Activated naive CD8-positive, alpha-beta T cell treated with anti-CD3 and anti-CD28 coated beads, Interleukin-2, amount 10 ng/mL, durations not matched to agents 7 days and 5 days (primary cell): ENCODE measurements around the gene ZNF326. TPM values are rescaled to one million over a fixed set of nuclear protein-coding genes. Genes with fewer than 3 reads are reported as not detected.

Source experiments
- ATAC-seq: fragments of 150-1000 bp; cut with Tn5 transposase; one replicate; pipeline ENCODE4 v1.10.0; 2021; ENCODE audit warnings: low read depth, moderate library complexity
- POLR2A ChIA-PET: fragments of 350-600 bp; sonication (Branson Sonifier 250); formaldehyde crosslinking; loops from one replicate; lab custom pipeline; 2021; ENCODE audit warnings: antibody characterized with exemption; lab: Charles Lee
- DNase-seq: peaks from one replicate; pipeline ENCODE4 v3.0.0; 2021
- H3K27ac Mint-ChIP-seq: one replicate; pipeline ENCODE4 v1.8.0; 2022; ENCODE audit warnings: mild to moderate bottlenecking, mixed read lengths
- H3K27me3 Mint-ChIP-seq: one replicate; pipeline ENCODE4 v1.8.0; 2022; ENCODE audit warnings: mild to moderate bottlenecking, moderate library complexity, mixed read lengths
- H3K36me3 Mint-ChIP-seq: one replicate; pipeline ENCODE4 v1.8.0; 2021; ENCODE audit warnings: mild to moderate bottlenecking, mixed read lengths
- H3K4me1 Mint-ChIP-seq: one replicate; pipeline ENCODE4 v1.8.0; 2021; ENCODE audit warnings: mixed read lengths
- H3K4me3 Mint-ChIP-seq: one replicate; pipeline ENCODE4 v1.8.0; 2022; ENCODE audit warnings: mild to moderate bottlenecking, moderate library complexity, mixed read lengths
- H3K9me3 Mint-ChIP-seq: one replicate; pipeline ENCODE4 v1.8.0; 2021; ENCODE audit warnings: mixed read lengths
- total RNA-seq, 2 experiments: library from RNA; stranded (reverse); gene quantifications; one replicate each; pipeline ENCODE4 v1.2.3, GENCODE V29; 2021

The ZNF326 gene
- total RNA-seq, 2 experiments from 2014 or later: 18.1 to 18.2 TPM

DNA sequence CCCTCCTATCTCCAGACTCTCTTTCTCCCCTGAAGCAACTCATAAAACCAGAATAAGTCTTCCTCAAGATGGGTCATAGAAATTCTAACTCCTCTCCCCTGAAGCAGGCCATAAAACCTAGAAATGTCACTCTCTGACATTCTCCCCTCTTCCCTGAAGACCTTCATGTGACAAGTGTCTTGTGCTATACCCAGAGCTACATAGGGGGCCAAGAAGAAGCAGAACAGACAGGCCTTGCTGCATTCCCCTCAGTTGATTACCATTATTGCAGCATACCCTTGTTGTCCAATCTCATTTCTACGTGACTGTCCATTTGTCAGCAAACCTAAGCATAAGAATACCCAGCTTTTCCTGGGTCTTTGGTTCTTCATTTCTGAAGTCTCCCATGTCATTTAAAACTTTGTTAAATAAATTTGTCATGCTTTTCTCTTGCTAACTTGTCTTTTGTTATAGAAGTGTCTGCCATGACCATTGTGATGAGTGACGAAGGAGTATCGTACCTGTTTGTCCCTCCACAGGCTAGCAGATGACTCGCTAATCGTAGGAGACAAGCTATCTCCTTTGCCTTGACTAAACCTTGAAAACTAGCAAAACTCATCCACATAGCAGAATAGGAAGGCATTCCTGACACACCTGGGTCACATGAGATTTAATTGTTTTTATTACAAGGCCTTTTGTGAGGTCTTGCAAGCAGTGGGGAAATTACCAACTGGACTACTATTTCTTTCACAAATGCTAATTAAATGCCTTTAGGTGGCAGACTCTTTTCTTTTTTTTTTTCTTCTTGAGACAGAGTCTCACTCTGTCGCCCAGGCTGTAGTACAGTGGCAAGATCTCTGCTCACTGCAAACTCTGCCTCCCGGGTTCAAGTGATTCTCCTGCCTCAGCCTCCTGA lies 39.4 kb upstream of the ZNF326 start:
- POLR2A ChIA-PET: interaction anchor here (1.3 kb wide), 1 partner anchor 112 kb away, joined by 3 read pairs; no protein-coding TSS in a partner anchor
- Mint-ChIP-seq H3K36me3 (peaks cover 8% of the 10 kb centered on the region), H3K4me1 (peaks cover 22% of the 10 kb centered on the region), H3K27ac (no peak overlapping the region), H3K4me3 (no peak overlapping the region), H3K9me3 (peaks cover 3% of the 10 kb centered on the region), H3K27me3 (peaks cover 2% of the 10 kb centered on the region)
- ATAC-seq (no peak), DNase-seq (no peak)

DNA sequence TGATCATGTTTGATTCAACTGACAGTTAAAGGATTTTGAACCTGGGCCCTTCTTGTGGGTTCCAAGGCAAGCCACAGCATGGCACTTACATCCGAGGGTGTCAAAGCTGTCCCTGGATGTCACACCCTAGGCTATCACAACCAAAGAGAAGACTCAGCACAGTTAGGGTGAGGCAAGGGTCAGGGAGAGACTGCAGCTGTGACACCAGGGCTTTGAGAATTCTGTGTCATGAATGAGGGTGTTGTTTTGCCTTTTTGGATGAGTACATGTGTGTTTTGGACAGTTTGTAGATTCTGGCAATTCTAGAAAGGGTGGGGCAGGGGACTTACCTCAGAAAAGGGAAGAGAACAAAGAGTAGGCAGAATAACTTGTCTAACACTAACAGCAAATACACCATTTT lies 37.8 kb upstream of the ZNF326 start:
- Mint-ChIP-seq H3K36me3 (peaks cover 8% of the 10 kb centered on the region), H3K27ac (peak overlapping the region; percentile 65), H3K27me3 (no peaks in the 10 kb centered on the region), H3K4me3 (peak overlapping the region; percentile 64), H3K4me1 (peaks cover 23% of the 10 kb centered on the region), H3K9me3 (peaks cover 3% of the 10 kb centered on the region)
- DNase-seq: peak; percentile 40
- peak; percentile 93 for ATAC-seq
- POLR2A ChIA-PET: no interaction called here

DNA sequence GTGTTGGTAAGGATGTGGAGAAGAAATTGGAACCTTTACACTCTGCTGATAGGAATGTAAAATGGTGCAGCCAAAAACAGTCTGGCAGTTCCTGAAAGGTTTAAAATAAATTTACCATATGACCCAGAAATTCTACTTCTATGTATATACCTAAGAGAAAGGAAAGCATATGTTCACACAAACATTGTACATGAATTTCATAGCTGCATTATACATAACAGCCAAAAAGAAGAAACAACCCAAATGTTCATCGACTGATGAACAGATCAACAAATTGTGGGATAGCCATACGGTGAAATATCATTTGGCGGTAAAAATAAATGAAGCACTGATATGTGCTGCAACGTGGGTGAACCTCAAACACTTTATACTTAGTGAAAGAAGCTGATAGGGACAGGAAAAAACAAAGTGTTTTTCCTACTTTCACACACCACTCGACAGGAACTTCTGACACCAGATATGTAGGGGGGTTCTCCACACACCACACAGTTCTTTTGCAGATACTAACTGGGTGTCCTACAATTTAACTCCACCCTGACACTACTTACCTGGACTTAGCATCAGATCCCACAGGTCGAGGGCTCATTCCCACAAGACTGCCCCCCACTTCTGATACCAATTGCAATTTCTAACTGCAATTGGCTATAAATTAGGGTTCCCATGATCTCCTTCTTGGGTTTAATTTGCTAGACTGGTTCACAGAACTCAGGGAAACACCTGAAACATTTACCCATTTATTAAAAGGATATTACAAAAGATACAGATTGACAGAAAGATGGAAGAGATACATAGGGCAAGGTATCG lies 35.9 kb upstream of the ZNF326 start:
- Mint-ChIP-seq H3K9me3 (peaks cover 3% of the 10 kb centered on the region), H3K27me3 (no peaks in the 10 kb centered on the region), H3K4me3 (no peak overlapping the region), H3K27ac (no peak overlapping the region), H3K4me1 (peaks cover 18% of the 10 kb centered on the region), H3K36me3 (peaks cover 8% of the 10 kb centered on the region)
- DNase-seq (no peak), ATAC-seq (no peak)
- POLR2A ChIA-PET: no interaction called here

DNA sequence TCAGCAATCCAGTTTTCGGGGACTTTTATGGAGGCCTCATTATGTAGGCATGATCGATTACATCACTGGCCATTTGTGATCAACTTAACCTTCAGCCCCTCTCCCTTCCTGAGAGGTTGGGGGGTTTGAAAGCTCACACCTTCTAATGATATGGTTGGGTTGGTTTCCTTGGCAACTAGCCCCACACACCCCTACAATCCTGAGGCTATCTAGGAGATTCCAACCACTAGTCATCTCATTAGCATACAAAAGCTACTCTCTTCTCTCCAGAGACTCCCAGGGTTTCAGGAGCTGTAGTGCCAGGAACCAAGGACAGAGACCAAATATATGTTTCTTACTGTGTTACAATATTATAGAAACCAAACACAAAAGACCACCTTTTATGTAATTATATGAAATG lies 35.2 kb upstream of the ZNF326 start:
- DNase-seq: no peak
- H3K4me1 Mint-ChIP-seq: peaks cover 18% of the 10 kb centered on the region
- H3K9me3 Mint-ChIP-seq: peaks cover 3% of the 10 kb centered on the region
- H3K4me3 Mint-ChIP-seq: no peak overlapping the region
- H3K27ac Mint-ChIP-seq: no peak overlapping the region
- peaks cover 8% of the 10 kb centered on the region for H3K36me3 Mint-ChIP-seq
- ATAC-seq: no peak
- no peaks in the 10 kb centered on the region for H3K27me3 Mint-ChIP-seq
- POLR2A ChIA-PET: no interaction called here

DNA sequence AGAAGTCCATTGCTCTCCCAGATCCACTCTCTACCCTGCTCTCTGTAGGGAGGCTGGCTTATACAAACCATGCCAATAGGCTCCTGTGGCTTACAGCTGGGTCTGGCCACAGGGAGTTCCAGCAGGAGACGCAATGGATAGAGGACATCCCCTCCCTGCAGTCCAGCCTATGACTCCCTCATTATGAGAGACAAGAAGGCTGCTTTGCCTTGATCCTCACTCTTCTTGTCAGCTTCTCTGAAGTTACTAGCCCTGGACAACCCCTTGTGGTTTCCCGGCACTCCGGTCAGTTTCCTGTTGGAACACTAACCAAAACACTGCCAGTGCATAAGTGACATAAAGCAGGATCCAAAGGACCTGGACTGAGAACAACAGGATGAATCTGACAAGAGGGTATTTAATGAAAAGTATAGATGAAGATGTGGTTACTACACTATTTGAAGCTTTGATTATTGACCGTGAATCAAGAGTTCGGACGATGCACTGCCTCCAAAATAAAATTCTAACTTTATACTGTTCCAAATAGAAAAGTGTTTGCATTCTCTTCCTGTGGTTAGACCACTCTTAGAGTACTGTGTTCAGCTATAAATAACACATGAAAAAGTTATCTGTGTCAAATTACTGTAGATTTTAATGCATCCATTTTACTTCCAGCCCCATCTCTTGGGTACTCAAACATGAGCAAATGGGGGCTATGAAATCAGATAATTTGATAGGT lies 32.7 kb upstream of the ZNF326 start:
- Mint-ChIP-seq H3K4me3 (no peak overlapping the region), H3K27me3 (no peaks in the 10 kb centered on the region), H3K4me1 (peaks cover 14% of the 10 kb centered on the region), H3K36me3 (peaks cover 8% of the 10 kb centered on the region), H3K9me3 (peaks cover 3% of the 10 kb centered on the region), H3K27ac (no peak overlapping the region)
- DNase-seq (no peak), ATAC-seq (no peak)
- POLR2A ChIA-PET: no interaction called here

DNA sequence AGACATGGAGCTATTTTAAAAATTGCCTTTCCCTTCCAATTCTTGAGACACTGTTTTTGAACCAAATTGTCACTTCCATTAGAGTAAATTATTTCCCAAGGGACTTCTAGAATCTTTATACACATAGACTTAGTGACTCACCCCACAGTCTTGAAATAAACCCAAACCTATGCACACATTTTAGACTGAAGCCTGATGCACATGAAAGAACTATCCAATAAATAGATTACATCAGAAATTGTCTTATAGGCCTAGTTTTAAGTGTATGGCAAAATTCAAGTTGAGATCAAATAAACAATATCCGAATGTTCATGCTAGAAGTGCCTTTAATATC lies 32.2 kb upstream of the ZNF326 start:
- DNase-seq: no peak
- peaks cover 11% of the 10 kb centered on the region for H3K4me1 Mint-ChIP-seq
- no peak for ATAC-seq
- H3K27me3 Mint-ChIP-seq: no peaks in the 10 kb centered on the region
- H3K4me3 Mint-ChIP-seq: no peak overlapping the region
- H3K36me3 Mint-ChIP-seq: peaks cover 8% of the 10 kb centered on the region
- no peak overlapping the region for H3K27ac Mint-ChIP-seq
- POLR2A ChIA-PET: no interaction called here
- peaks cover 3% of the 10 kb centered on the region for H3K9me3 Mint-ChIP-seq

DNA sequence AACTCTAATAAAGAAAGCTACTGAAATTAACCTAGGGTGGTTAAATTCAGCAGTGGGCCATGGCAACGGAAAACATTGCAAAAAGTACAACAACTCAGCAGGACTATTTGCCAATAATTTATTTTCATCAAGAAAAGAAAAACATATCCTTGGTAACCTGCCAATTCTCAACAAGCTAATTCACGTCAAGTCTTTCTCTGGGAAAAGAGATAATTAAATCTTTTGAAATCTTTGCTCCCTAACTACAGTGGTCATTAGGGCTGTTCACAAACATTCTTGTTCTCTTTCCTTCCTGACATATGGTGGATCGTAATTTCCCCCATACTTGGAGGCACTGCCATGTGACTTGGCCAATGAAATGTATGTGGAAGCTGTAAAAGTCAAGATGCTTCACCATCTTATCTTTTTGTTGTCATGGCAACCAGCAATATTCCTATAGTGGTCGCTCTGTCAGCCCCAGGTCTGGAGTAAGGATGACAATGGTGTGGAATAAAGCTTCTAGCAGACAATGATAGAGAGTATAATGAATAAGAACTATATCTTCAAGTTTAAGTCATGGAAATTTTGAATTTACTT lies 29.6 kb upstream of the ZNF326 start:
- H3K9me3 Mint-ChIP-seq: no peaks in the 10 kb centered on the region
- DNase-seq (no peak), ATAC-seq (no peak)
- H3K27me3 Mint-ChIP-seq: no peaks in the 10 kb centered on the region
- POLR2A ChIA-PET: no interaction called here
- H3K4me1 Mint-ChIP-seq: peaks cover 8% of the 10 kb centered on the region
- no peaks in the 10 kb centered on the region for H3K36me3 Mint-ChIP-seq
- H3K4me3 Mint-ChIP-seq: no peak overlapping the region
- H3K27ac Mint-ChIP-seq: no peak overlapping the region

DNA sequence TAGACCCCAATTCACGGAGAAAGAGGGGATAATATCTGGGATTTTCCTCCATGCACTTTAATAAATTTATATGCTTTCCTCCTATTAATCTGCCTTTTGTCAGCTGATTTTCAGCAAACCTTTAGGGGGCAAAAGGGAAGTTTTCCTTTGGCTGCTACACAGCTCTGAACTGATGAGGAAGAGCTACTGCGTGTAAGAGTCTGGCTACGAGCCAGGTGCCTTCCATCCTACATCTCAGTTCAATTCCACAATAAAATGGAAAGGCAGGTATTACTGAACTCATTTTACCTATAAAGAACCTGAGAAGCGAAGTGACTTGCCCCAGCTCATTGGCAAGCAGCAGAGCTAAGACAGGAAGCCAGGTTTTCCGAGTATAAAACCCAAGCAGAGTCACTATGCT lies 28.3 kb upstream of the ZNF326 start:
- ATAC-seq: no peak
- Mint-ChIP-seq H3K36me3 (no peaks in the 10 kb centered on the region), H3K4me3 (no peak overlapping the region), H3K4me1 (peaks cover 8% of the 10 kb centered on the region), H3K27ac (no peak overlapping the region), H3K9me3 (no peaks in the 10 kb centered on the region), H3K27me3 (no peaks in the 10 kb centered on the region)
- POLR2A ChIA-PET: interaction anchor here (0.8 kb wide), 1 partner anchor 123 kb away, joined by 3 read pairs; no protein-coding TSS in a partner anchor
- DNase-seq: no peak

DNA sequence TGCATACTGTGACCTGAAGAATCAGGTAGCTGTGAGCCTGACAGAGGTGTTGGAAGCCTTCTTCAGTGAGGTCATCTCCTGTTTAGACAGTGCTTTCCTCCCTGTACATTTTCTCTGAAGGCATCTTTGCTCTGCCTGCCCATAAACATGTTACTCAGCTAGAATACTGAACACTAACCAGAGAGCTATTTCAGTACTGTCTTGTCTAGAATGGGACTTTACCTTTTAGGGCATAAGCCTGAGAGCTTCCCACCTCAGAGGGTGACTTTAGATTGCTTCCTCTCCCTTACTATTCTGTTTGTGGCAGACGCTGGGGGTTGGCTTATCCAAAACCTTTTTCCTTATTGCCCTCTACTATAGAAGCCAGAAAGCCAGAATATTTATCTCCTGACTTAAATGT lies 23.3 kb upstream of the ZNF326 start:
- Mint-ChIP-seq H3K9me3 (no peaks in the 10 kb centered on the region), H3K27ac (no peak overlapping the region), H3K27me3 (peaks cover 3% of the 10 kb centered on the region), H3K4me1 (peaks cover 8% of the 10 kb centered on the region), H3K4me3 (no peak overlapping the region), H3K36me3 (no peaks in the 10 kb centered on the region)
- POLR2A ChIA-PET: no interaction called here
- ATAC-seq: no peak
- no peak for DNase-seq

DNA sequence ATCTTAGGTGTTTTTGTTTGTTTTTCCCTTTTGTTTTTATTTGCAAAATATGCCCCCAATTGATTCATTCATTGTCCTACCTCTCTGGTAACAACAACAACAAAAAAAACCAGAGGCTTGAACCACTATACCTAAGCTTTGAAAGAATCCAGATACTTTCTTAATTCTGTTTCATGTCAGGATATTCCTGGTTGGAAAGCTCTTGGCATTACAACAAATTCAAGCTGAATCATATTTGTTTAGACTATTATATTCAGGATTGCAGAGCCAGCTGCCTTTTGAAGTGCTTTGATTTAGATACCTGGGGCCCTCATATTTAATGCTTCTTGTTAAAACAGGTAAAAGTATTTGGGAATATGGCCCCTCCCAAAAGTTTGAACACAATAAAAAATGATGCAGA lies 22.9 kb upstream of the ZNF326 start:
- H3K9me3 Mint-ChIP-seq: no peaks in the 10 kb centered on the region
- no peak for ATAC-seq
- DNase-seq: no peak
- peaks cover 3% of the 10 kb centered on the region for H3K27me3 Mint-ChIP-seq
- no peak overlapping the region for H3K27ac Mint-ChIP-seq
- POLR2A ChIA-PET: no interaction called here
- H3K4me3 Mint-ChIP-seq: no peak overlapping the region
- H3K36me3 Mint-ChIP-seq: no peaks in the 10 kb centered on the region
- H3K4me1 Mint-ChIP-seq: peaks cover 7% of the 10 kb centered on the region

DNA sequence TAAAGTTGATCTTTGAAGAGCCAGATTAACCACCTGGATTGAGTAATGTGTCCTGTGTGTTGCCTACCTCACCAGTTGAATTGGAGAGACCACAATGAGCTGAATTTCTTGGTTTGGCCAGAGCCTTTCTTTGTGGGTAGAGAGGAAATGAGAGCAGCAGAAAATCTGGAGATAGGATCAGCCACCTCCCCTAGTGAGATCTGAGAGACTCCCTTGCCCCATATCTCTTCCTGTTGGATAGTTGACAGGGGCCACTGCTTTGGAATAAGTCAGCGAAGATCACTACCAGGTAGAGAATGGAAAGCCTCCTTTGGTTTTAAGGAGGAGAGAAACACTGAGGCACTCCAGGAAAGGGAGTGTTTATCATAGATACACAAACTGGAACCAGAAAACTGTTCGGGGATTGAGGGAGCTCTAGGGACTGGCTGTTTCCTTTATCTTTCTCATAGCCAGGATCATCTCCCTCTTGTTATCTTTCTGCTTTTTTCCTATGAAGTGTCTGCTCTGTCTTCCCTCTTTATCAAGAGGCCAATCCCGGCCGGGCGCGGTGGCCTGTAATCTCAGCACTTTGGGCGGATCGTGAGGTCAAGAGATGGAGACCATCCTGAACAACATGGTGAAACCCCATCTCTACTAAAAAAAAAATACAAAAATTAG lies 21.3 kb upstream of the ZNF326 start:
- Mint-ChIP-seq H3K27me3 (peaks cover 3% of the 10 kb centered on the region), H3K36me3 (no peaks in the 10 kb centered on the region), H3K4me3 (no peak overlapping the region), H3K9me3 (no peaks in the 10 kb centered on the region), H3K4me1 (peaks cover 4% of the 10 kb centered on the region), H3K27ac (no peak overlapping the region)
- DNase-seq: no peak
- ATAC-seq: no peak
- POLR2A ChIA-PET: no interaction called here

DNA sequence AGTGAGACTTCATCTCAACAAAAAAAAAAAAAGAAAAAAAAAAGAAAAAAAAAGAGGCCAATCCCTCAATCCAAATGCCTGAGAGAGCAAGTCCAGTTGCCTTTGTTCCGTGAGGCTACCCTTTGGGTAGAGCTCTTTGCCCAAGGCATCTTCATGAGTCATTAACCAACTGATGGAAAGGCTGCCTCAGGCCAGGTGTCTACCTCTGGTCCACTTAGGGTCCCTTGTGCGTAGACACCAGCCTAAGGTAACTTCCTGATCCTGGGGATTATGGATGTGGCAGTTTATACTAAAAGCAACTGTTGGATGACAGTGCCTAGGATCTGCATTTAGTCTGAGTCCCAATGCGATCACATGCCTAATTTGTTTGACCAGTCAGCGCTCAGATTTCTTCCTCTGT lies 20.7 kb upstream of the ZNF326 start:
- Mint-ChIP-seq H3K4me1 (peaks cover 4% of the 10 kb centered on the region), H3K36me3 (no peaks in the 10 kb centered on the region), H3K27me3 (peaks cover 3% of the 10 kb centered on the region), H3K9me3 (no peaks in the 10 kb centered on the region), H3K4me3 (no peak overlapping the region), H3K27ac (no peak overlapping the region)
- no peak for DNase-seq
- POLR2A ChIA-PET: no interaction called here
- ATAC-seq: no peak
